AG04450 (cell line): ENCODE data around the gene KIF3A. TPM values are rescaled to one million over a fixed set of nuclear protein-coding genes. Genes with fewer than 3 reads are reported as not detected.

Source experiments
- CTCF ChIA-PET: fragments of 300-600, 350-600 bp; formaldehyde crosslinking; extraction: SDS; loops from one replicate; lab custom pipeline; 2022; ENCODE audit warnings: antibody characterized with exemption, inconsistent platforms; lab: Charles Lee
- POLR2A ChIA-PET: fragments of 350-600 bp; formaldehyde crosslinking; extraction: SDS; loops from one replicate; lab custom pipeline; 2021; ENCODE audit warnings: antibody characterized with exemption, inconsistent platforms; lab: Yijun Ruan, JAX
- DNase-seq: peaks from one replicate; pipeline ENCODE4 v3.0.0-alpha.2; 2011; ENCODE audit warnings: low read depth, low spot score
- H3K27ac ChIP-seq: one replicate; pipeline ENCODE4 v1.5.1; 2012; ENCODE audit warnings: low read depth, low read length, control low read depth
- H3K27me3 ChIP-seq: one replicate; pipeline ENCODE4 v1.6.0; 2012; ENCODE audit warnings: low read length; ENCODE audit not compliant: control insufficient read depth, insufficient read depth
- H3K4me3 ChIP-seq: 2 replicates; pipeline ENCODE4 v1.5.1; 2011; ENCODE audit warnings: mild to moderate bottlenecking, low read depth, low read length, control low read depth
- H3K9me3 ChIP-seq: 2 replicates; pipeline ENCODE4 v1.5.1; 2012; ENCODE audit warnings: low read length; ENCODE audit not compliant: control insufficient read depth, insufficient read depth
- polyA plus RNA-seq: library from polyadenylated mRNA; depleted of rRNA; stranded (reverse); fragments of >200 nt; gene quantifications from 2 replicates; pipeline ENCODE4 v1.2.3, GENCODE V29; 2011
- TF ChIP-seq, protein P1 (sequence below): IDR thresholded peaks from 2 replicates; pipeline ENCODE4 v1.5.1; 2011; ENCODE audit warnings: low read depth, low read length, control low read depth, inconsistent platforms

Gene KIF3A
- polyA plus RNA-seq, 1 experiment, result 8.9 TPM

DNA sequence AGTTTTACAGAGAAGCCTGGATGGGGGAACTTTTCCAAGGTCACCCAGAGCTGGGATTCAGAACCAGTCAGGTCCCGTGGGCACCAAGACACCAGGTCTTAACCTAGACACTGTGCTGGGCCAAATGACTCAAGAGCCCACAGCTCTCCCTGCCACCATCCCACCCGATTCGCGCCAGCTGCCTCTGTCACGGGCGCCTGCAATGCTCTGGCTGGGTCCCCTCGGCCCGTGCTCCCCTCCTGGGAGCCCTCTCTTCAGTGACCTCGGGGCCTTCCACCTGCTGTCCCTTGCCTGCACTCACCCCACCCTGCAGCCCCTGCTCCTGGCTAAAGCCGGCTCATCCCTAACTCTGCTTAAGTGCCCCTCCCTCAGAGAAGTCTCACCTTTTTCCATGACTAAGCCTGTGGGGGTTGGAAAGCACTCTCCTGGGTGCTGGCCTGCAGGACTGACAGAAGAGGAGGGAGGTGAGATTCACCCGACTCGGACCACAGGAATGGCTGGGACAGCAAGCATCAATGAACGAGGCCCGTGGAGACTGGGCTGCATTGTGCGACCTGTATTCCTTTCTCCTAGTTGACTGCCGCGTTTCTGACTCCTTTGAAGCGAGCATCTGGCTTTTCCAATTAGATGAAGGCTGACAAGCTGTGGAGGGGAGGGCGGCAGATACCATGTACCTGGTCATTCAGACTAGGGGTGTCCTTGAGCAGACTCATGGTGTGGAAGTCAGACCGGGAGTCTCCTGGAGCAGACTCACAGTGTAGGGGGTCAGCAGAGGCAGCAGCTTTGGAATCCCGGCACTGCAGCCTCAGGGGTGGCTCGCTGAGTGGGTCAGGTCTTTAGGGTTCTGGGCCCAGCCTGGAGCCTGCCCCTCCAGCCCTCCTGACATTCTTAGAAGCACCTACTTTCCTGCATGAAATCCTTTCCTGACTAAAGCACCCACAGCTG, 69.3 kb downstream of the KIF3A start:
- Histone ChIP-seq H3K27me3 (no peaks in the 10 kb centered on the region), H3K4me3 (no peak overlapping the region), H3K27ac (no peak overlapping the region), H3K9me3 (no peaks in the 10 kb centered on the region; the same call in 1 of the 2 replicates)
- ChIA-PET CTCF (no interaction called here), POLR2A (no interaction called here)
- DNase-seq, result no peak
- TF ChIP-seq, protein P1, sequence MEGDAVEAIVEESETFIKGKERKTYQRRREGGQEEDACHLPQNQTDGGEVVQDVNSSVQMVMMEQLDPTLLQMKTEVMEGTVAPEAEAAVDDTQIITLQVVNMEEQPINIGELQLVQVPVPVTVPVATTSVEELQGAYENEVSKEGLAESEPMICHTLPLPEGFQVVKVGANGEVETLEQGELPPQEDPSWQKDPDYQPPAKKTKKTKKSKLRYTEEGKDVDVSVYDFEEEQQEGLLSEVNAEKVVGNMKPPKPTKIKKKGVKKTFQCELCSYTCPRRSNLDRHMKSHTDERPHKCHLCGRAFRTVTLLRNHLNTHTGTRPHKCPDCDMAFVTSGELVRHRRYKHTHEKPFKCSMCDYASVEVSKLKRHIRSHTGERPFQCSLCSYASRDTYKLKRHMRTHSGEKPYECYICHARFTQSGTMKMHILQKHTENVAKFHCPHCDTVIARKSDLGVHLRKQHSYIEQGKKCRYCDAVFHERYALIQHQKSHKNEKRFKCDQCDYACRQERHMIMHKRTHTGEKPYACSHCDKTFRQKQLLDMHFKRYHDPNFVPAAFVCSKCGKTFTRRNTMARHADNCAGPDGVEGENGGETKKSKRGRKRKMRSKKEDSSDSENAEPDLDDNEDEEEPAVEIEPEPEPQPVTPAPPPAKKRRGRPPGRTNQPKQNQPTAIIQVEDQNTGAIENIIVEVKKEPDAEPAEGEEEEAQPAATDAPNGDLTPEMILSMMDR, result no peak

DNA sequence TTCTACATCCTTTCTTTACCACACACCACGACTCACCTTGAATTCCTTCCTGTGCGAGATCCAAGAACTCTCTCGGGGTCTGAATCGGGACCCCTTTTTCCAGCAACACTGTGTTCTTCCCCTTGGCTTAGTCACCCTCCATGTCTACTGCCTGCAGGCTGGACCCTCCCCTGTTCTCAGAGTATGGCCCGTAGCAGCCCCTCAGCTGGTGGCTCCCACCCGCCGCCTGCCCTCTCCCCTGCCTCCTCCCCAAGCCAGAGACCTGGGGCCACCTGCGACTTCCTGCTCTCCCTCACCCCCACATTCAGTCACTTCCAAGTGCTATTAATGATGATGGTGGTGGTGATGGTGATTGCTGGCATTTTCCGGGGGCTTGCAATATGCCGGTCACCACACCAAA, 70.0 kb downstream of the KIF3A start:
- Histone ChIP-seq H3K9me3 (no peaks in the 10 kb centered on the region; the same call in 1 of the 2 replicates), H3K27me3 (no peaks in the 10 kb centered on the region), H3K27ac (no peak overlapping the region), H3K4me3 (no peak overlapping the region)
- ChIA-PET CTCF (no interaction called here), POLR2A (no interaction called here)
- no peak for DNase-seq
- TF ChIP-seq, protein P1, result no peak

DNA sequence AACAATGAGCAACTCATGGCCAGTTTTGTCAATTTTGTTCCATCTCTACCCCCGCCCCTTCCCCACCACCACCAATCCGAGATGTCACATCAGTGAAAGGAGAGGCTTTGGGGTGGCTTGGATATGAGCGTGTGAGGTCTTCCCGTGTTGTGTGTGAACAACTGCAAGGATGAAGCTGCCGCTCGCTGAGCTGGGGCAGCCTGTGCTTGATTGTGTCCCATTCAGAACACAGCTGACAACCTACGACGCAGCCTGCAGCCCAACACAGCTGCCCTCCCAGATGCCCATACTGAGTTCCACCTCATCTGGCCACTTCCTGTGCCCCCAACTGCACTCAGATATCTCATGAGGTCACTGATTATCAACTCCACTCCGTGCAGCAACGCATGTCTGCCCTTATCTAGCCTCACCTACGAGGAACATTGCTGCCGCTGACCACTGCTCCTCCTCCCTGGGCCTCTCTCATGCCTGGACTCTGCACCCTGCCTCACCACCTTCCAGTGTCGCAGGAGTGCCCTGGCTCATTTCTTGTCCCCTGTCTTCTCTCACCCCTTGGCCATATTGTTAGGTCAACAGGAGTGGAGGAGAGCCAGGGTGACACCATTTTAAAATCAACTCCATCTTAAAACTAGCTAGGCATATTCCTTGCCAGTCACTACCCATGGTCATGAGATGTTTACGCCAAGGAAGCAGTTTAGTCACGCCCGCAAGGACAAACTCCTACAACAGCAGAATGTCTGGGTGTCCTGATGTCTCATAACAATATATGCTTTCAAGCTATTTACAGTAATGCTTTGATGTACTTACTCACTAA, 70.8 kb downstream of the KIF3A start:
- TF ChIP-seq, protein P1, result no peak
- ChIA-PET CTCF (no interaction called here), POLR2A (interaction anchor here (0.6 kb wide), 1 partner anchor 11 kb away, joined by 3 read pairs; no protein-coding TSS in a partner anchor)
- Histone ChIP-seq H3K4me3 (no peak overlapping the region), H3K9me3 (no peaks in the 10 kb centered on the region; the same call in 1 of the 2 replicates), H3K27me3 (no peaks in the 10 kb centered on the region), H3K27ac (no peak overlapping the region)
- DNase-seq, result no peak

DNA sequence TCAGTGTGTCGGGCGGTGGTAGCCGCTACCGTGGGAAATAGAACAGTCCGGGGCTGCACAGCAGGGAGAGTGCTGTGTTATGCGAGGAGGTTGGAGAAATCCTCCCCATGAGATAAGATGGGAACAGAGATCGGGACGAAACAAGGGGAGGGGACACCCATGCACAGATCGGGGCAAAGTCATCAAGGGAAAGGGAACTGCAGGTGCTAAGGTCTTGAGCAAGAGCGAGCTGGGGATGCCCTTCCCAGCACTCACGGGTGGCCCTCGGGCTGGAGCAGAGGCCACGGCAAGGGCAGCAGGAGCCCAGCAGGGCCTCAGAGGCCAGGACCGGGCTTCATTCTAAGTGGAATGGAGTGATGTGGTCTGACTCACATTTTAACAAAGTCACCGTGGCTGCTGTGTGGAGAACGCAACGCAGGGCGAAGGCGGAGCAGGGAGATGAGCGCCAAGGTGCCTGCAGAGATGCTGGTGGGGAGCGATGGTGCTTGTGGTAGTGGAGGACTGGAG, 71.7 kb downstream of the KIF3A start:
- H3K4me3 ChIP-seq, result no peak overlapping the region
- TF ChIP-seq, protein P1, result no peak
- H3K9me3 ChIP-seq, result no peaks in the 10 kb centered on the region; the same call in 1 of the 2 replicates
- DNase-seq, result no peak
- ChIA-PET CTCF (no interaction called here), POLR2A (no interaction called here)
- no peaks in the 10 kb centered on the region for H3K27me3 ChIP-seq
- H3K27ac ChIP-seq, result no peak overlapping the region
